ENCODE data around the gene RMRP. TPM values are rescaled to one million over a fixed set of nuclear protein-coding genes. Genes with fewer than 3 reads are reported as not detected.

RMRP gene
- total and polyA plus RNA-seq, 9 of the 15 experiments (the other 6 are each of a cell fraction or from before 2014, with no cell fraction given): 75.7 to 89,974 (median 13,378) TPM; not detected in 3

- no peak for TF ChIP-seq ZNF280A (IDR thresholded peaks at IDR 0.05; ENCODE audit: low read depth, partially characterized antibody)
- no peak for TF ChIP-seq FOXM1 (IDR thresholded peaks at IDR 0.05; ENCODE audit: low read depth)
- TF ChIP-seq FOXM1 (CRISPR knock-in tag; IDR thresholded peaks at IDR 0.05; ENCODE audit: low read depth): no peak
- no peak for TF ChIP-seq TRIM24 (IDR thresholded peaks at IDR 0.05)
- TF ChIP-seq GATA2 (CRISPR knock-in tag; IDR thresholded peaks at IDR 0.05): no peak
- TF ChIP-seq ZNF57 (CRISPR knock-in tag; IDR thresholded peaks at IDR 0.05): no peak
- no peak for TF ChIP-seq ZBTB17 (CRISPR knock-in tag; IDR thresholded peaks at IDR 0.05)
- no peak for TF ChIP-seq CBFB (CRISPR knock-in tag; IDR thresholded peaks at IDR 0.05)
Measured at GRCh38 chr9:35609820-35610163, 48.0 kb downstream of the RMRP start (continued).

- H3K9me1 ChIP-seq (ENCODE audit: control insufficient read depth, insufficient read depth, low read length): no peaks in the 10 kb centered on the region
- H3K36me3 ChIP-seq (ENCODE audit: control insufficient read depth, insufficient read depth, low read length): peaks cover 11% of the 10 kb centered on the region; the same call in 1 of the 3 replicates
- ATAC-seq: no peak
- peaks cover 0 to 17% of the 10 kb centered on the region in 2 experiments; a peak in 3 of 5 replicates for H3K4me1 ChIP-seq (replicated peaks in 1 of 2; ENCODE audit: control insufficient read depth in 2 of 2, insufficient read depth in 2 of 2, low read length in 2 of 2)
- H2AFZ ChIP-seq (ENCODE audit: low read depth, low read length): no peak overlapping the region
- H3K4me3 ChIP-seq: no peak overlapping the region
- intact Hi-C loops (cut with micrococcal nuclease): no loop called here
- FAIRE-seq: no peak
- H3K9me3 ChIP-seq (replicated peaks; ENCODE audit: control insufficient read depth, insufficient read depth, low read depth, low read length): no peaks in the 10 kb centered on the region
- H4K20me1 ChIP-seq (replicated peaks; ENCODE audit: control insufficient read depth, insufficient read depth, low read length): no peaks in the 10 kb centered on the region
- H3K79me2 ChIP-seq (ENCODE audit: control insufficient read depth, insufficient read depth, low read length): 0 out of 3 replicates have a peak, but pooled peaks cover 4% of the 10 kb centered on the region
- TF ChIP-seq PHF8 (IDR thresholded peaks at IDR 0.05; ENCODE audit: borderline replicate concordance, low read length): no peak
- no peak for TF ChIP-seq PRMT5 (CRISPR knock-in tag; IDR thresholded peaks at IDR 0.05)
- no peak for TF ChIP-seq CBX5 (IDR thresholded peaks at IDR 0.05; ENCODE audit: borderline replicate concordance, low read depth)
- TF ChIP-seq RBFOX2 (IDR thresholded peaks at IDR 0.05; ENCODE audit: low read depth, low read length): 0 out of 2 replicates have a peak, but pooled peaks have one; percentile 23
- no peak for TF ChIP-seq TBL1XR1 (IDR thresholded peaks at IDR 0.05; ENCODE audit: low read length in 2 of 2)
- no TSS peak for BruUV-seq (replicated peaks)
- ChIA-PET CTCF (ENCODE audit: low intra/inter-chr PET ratio) (no interaction called here), POLR2A (interaction anchor here (0.5 to 1.0 kb wide), 3 partner anchors 48 to 118 kb away, joined by 3 to 4 read pairs (median 3); no protein-coding TSS in a partner anchor)
- in situ Hi-C loops (cut with MboI): loop anchor here (5.0 kb wide), 1 partner anchor 38 kb away; no protein-coding TSS in a partner anchor
- DNase-seq (ENCODE audit: extremely low read depth in 1 of 4, low spot score in 3 of 4): no peak
- no peak overlapping the region for H3K27ac ChIP-seq (ENCODE audit: extremely low read depth, low read depth, low read length)
- H3K27me3 ChIP-seq (ENCODE audit: control insufficient read depth in 2 of 2, insufficient read depth in 2 of 2, low read length in 2 of 2): no peaks in the 10 kb centered on the region
- no peak overlapping the region for H3K9ac ChIP-seq (ENCODE audit: insufficient read depth in 1 of 2, low read depth in 2 of 2, low read length in 2 of 2)
- H3K4me2 ChIP-seq (ENCODE audit: insufficient read depth, low read length): no peak overlapping the region
- WGBS (ENCODE audit: insufficient coverage, low coverage, missing lambda C conversion rate): 97% methylated on average over 6 of the region's 31 CpGs
Measured at GRCh38 chr9:35609001-35609819, 48.6 kb downstream of the RMRP start.
